GM12874 (cell line): ENCODE measurements around the gene LRRC7.

Experiments used
- CTCF ChIP-seq: IDR thresholded peaks from 2 replicates; pipeline ENCODE4 v1.5.1; 2011; ENCODE audit warnings: low read depth, mild to moderate bottlenecking, control low read depth, low read length, moderate library complexity; ENCODE audit not compliant: insufficient read depth

Gene LRRC7

GRCh38 chr1:69827732-69828131 lies 260.0 kb downstream of the LRRC7 start:
- TF ChIP-seq CTCF = no peak

- TF ChIP-seq CTCF = no peak
These were observed 265.8 kb downstream of the LRRC7 start for GRCh38 chr1:69833536-69833935.

DNA sequence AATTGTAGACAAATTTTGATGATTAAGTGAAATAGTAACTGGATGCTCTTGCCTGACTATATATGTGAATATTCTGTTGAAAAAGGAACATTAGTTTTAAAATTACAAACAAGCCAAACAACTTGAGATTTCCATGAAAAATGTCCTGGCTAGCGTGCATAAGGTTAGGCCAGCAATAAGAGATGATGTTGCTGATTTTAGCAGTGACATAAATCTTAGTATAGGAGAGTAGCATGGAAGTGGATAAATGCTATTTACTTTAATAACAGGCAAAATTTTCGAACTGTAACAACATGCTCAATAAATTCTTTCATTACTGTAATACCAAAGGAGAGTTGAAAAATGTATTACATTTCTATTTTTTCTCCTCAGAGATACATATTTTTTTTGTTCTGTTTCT lies 266.6 kb downstream of the LRRC7 start:
- TF ChIP-seq CTCF = no peak

- no peak for TF ChIP-seq CTCF
These were observed 268.2 kb downstream of the LRRC7 start for GRCh38 chr1:69835955-69836354.

DNA sequence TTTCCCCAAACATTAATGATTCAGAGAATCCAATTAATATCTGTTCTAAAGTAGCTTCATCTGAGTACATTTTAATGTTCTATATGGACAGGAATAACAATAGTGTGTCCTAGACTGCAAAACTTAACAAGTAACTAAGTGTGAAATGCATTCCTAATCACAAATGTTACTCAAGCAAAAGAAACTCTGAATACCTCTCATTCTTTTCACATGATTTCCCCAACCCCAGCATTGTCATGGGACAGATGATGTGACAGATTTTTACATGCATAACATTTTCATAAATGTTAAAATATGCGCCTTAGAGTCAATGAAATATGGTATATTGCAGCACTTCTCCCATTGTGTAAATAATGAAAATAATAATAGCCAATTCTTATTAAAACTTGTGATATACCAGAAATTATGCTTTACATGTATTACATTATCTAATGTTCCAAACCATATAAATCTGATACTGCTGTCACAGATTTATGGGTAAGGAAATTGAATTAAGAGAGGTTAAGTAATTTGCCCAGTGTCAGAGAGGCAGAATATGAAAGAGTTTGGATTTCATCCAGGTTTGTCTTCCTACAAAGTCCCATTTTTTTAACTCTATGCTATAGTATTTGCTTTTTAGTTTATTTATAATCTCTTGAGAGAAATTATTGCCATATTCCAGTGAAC lies 269.4 kb downstream of the LRRC7 start:
- no peak for TF ChIP-seq CTCF

GRCh38 chr1:69842326-69842725 lies 274.6 kb downstream of the LRRC7 start:
- no peak for TF ChIP-seq CTCF

DNA sequence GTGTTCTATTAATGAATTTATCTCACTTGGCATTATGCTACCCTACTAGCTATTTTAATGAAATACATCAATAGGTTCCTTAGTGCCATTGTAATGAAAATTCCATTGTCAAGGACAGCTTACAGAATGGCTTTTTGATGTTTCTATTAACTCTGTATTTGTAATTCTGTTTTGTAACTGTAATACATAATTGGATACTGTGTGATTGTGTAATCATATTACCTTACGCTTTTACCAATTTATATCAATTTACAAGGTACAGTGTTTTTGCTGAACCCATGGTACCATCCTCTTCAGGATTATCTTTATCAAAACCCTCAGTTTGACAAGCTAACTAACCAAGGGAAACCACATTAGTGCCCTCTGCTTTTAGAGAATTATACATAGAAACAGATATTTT lies 277.9 kb downstream of the LRRC7 start:
- no peak for TF ChIP-seq CTCF
